B cell (primary cell): ENCODE data around the gene MCAM. TPM values are rescaled to one million over a fixed set of nuclear protein-coding genes. Genes with fewer than 3 reads are reported as not detected.
A peak's percentile ranks its signal among the peaks of the same experiment; 100 is the strongest.

Source experiments
- ATAC-seq: fragments of 200-7000 bp; cut with Tn5 transposase; one replicate; pipeline ENCODE4 v1.10.0; 2021; ENCODE audit warnings: low read depth, mild to moderate bottlenecking, moderate number of reproducible peaks, moderate library complexity
- CTCF ChIA-PET: fragments of 350-600 bp; sonication (Branson Sonifier 250); formaldehyde crosslinking; loops from one replicate; lab custom pipeline; 2021; ENCODE audit warnings: antibody characterized with exemption, inconsistent platforms; lab: Charles Lee
- POLR2A ChIA-PET: fragments of 350-600 bp; sonication (Branson Sonifier 250); formaldehyde crosslinking; loops from one replicate; lab custom pipeline; 2021; ENCODE audit warnings: antibody characterized with exemption; lab: Charles Lee
- DNase-seq: peaks from one replicate; pipeline ENCODE4 v3.0.0; 2013
- H2AFZ ChIP-seq: 2 replicates; pipeline ENCODE4 v1.6.1; 2012; ENCODE audit warnings: mild to moderate bottlenecking, low read depth, low read length; ENCODE audit not compliant: insufficient read depth, poor library complexity, severe bottlenecking
- H3K27ac ChIP-seq, 2 donors: 1 replicate in 1 of 2; 2 replicates in 1 of 2; pipeline ENCODE4 v1.5.1; 2012 to 2013; ENCODE audit warnings: low read length in 2 of 2, mild to moderate bottlenecking in 2 of 2, moderate library complexity in 1 of 2
- H3K27me3 ChIP-seq, 4 experiments: fragments of 200-600 bp in 1 of 4; sonication (generic) in 1 of 4; replicated peaks in 1 of 4; 1 replicate in 2 of 4; 2 replicates in 2 of 4; pipeline versions ENCODE4 v1.6.1 to v1.7.0; 2013 to 2016; ENCODE audit warnings: low read length in 3 of 4, mild to moderate bottlenecking in 2 of 4, mixed read lengths in 1 of 4, moderate library complexity in 1 of 4; ENCODE audit not compliant: insufficient read depth in 4 of 4, control insufficient read depth in 3 of 4; ENCODE audit errors: control extremely low read depth in 1 of 4
- H3K36me3 ChIP-seq, 2 experiments: replicated peaks in 1 of 2; 1 replicate in 1 of 2; 2 replicates in 1 of 2; pipeline versions ENCODE4 v1.6.1 to v1.7.1; 2013; ENCODE audit warnings: low read length in 1 of 2; ENCODE audit not compliant: insufficient read depth in 2 of 2, control insufficient read depth in 1 of 2; ENCODE audit errors: control extremely low read depth in 1 of 2, extremely low read depth in 1 of 2
- H3K4me1 ChIP-seq, 2 donors: fragments of 200-600 bp in 1 of 2; sonication (generic) in 1 of 2; 1 replicate in 1 of 2; 2 replicates in 1 of 2; pipeline versions ENCODE4 v1.5.1 to v1.6.1; 2013 to 2017; ENCODE audit warnings: low read length in 2 of 2; ENCODE audit not compliant: control insufficient read depth in 2 of 2, insufficient read depth in 2 of 2
- H3K4me2 ChIP-seq: replicated peaks from 2 replicates; pipeline ENCODE3; 2012; ENCODE audit warnings: mild to moderate bottlenecking, low read depth, low read length; ENCODE audit not compliant: poor library complexity, severe bottlenecking
- H3K4me3 ChIP-seq, 5 experiments: fragments of 200-600 bp in 1 of 5; sonication (generic) in 1 of 5; 1 replicate in 3 of 5; 2 replicates in 2 of 5; pipeline versions ENCODE4 v1.5.1 to v1.7.0; 2011 to 2016; ENCODE audit warnings: low read length in 4 of 5, mild to moderate bottlenecking in 4 of 5, low read depth in 2 of 5, control low read depth in 1 of 5, moderate library complexity in 1 of 5; ENCODE audit not compliant: insufficient read depth in 1 of 5; ENCODE audit errors: control extremely low read depth in 1 of 5, extremely low read depth in 1 of 5
- H3K79me2 ChIP-seq: fragments of 200-600 bp; sonication (generic); one replicate; pipeline ENCODE4 v1.6.0; 2016; ENCODE audit warnings: low read length; ENCODE audit not compliant: control insufficient read depth, insufficient read depth
- H3K9ac ChIP-seq: fragments of 200-600 bp; sonication (generic); 2 replicates; pipeline ENCODE4 v1.6.1; 2017; ENCODE audit warnings: mild to moderate bottlenecking, low read length, moderate library complexity
- H3K9me3 ChIP-seq, 3 donors: one replicate each; pipeline versions ENCODE4 v1.6.1 to v1.7.1; 2013; ENCODE audit warnings: low read length in 2 of 3; ENCODE audit not compliant: control insufficient read depth in 2 of 3, insufficient read depth in 1 of 3; ENCODE audit errors: control extremely low read depth in 1 of 3
- H4K20me1 ChIP-seq: 2 replicates; pipeline ENCODE4 v1.6.0; 2012; ENCODE audit warnings: mild to moderate bottlenecking, low read length; ENCODE audit not compliant: insufficient read depth, control insufficient read depth, poor library complexity, severe bottlenecking
- H3K27ac Mint-ChIP-seq: one replicate; pipeline ENCODE4 v1.8.0; 2021; ENCODE audit warnings: mixed read lengths
- H3K27me3 Mint-ChIP-seq: one replicate; pipeline ENCODE4 v1.8.0; 2021; ENCODE audit warnings: mixed read lengths
- H3K4me1 Mint-ChIP-seq: one replicate; pipeline ENCODE4 v1.8.0; 2021; ENCODE audit warnings: mixed read lengths
- H3K4me3 Mint-ChIP-seq: one replicate; pipeline ENCODE4 v1.8.0; 2021; ENCODE audit warnings: mixed read lengths
- H3K9me3 Mint-ChIP-seq: one replicate; pipeline ENCODE4 v1.8.0; 2022; ENCODE audit warnings: mixed read lengths; ENCODE audit not compliant: insufficient read depth
- CTCF ChIP-seq: fragments of 200-600 bp; IDR thresholded peaks from one replicate; pipeline ENCODE4 v1.8.0; 2022; ENCODE audit warnings: antibody characterized with exemption, mild to moderate bottlenecking
- EZH2 ChIP-seq: IDR thresholded peaks from 2 replicates; pipeline ENCODE4 v1.6.1; 2012; ENCODE audit warnings: borderline replicate concordance, low read depth, mild to moderate bottlenecking, moderate library complexity, low read length; ENCODE audit not compliant: insufficient read depth, poor library complexity, severe bottlenecking
- WGBS: methylation state at CpG from one replicate; pipeline ENCODE4 v1.1.5; 2013; ENCODE audit warnings: missing lambda C conversion rate; ENCODE audit not compliant: insufficient coverage; 5-methylcytosine and 5-hydroxymethylcytosine counted together
- intact Hi-C: fragments of 100-400 bp; cut with micrococcal nuclease; formaldehyde crosslinking; loops from one replicate; pipeline ENCODE4 v1.10.0; 2022
- polyA plus RNA-seq: library from polyadenylated mRNA; depleted of rRNA; stranded (reverse); fragments of >200 nt; gene quantifications from 2 replicates; pipeline ENCODE4 v1.2.3, GENCODE V29; 2012
- total RNA-seq, 2 donors: library from RNA; stranded (reverse); fragments of 120-200 nt in 1 of 2; gene quantifications; 1 replicate in 1 of 2; 2 replicates in 1 of 2; pipeline versions ENCODE4 v1.2.3 to v1.2.4, GENCODE V29; 2013 to 2022

Gene MCAM
- total and polyA plus RNA-seq, 2 donors (not counting 1 experiment from before 2014, with no cell fraction given): 0.42 to 1.1 TPM

GRCh38 chr11:119359365-119360214, 42.7 kb upstream of the MCAM start:
- TF ChIP-seq EZH2: no peak
- no peak for TF ChIP-seq CTCF
- Histone ChIP-seq H2AFZ (no peak overlapping the region), H3K4me2 (no peak overlapping the region), H3K9me3 (peaks cover 0 to 9% (median 0%) of the 10 kb centered on the region in 3 donors), H3K4me3 (no peak overlapping the region), H3K27ac (no peak overlapping the region), H4K20me1 (no peaks in the 10 kb centered on the region), H3K9ac (no peak overlapping the region), H3K27me3 (peaks cover 0 to 45% (median 20%) of the 10 kb centered on the region in 4 experiments), H3K4me1 (peaks cover 14 to 30% of the 10 kb centered on the region in 2 donors), H3K79me2 (no peaks in the 10 kb centered on the region), H3K36me3 (no peaks in the 10 kb centered on the region)
- ATAC-seq (no peak), DNase-seq (peak; percentile 42)
- Mint-ChIP-seq H3K27me3 (peaks cover 41% of the 10 kb centered on the region), H3K27ac (no peak overlapping the region), H3K4me1 (peaks cover 26% of the 10 kb centered on the region), H3K4me3 (no peak overlapping the region), H3K9me3 (no peaks in the 10 kb centered on the region)
- intact Hi-C loops: no loop called here
- 84% methylated on average over 9 of the region's 10 CpGs for WGBS
- CTCF ChIA-PET: no interaction called here
- POLR2A ChIA-PET: no interaction called here

- Mint-ChIP-seq H3K9me3 (no peaks in the 10 kb centered on the region), H3K27ac (no peak overlapping the region), H3K4me3 (peak overlapping the region; percentile 65), H3K27me3 (peaks cover 41% of the 10 kb centered on the region), H3K4me1 (peaks cover 16% of the 10 kb centered on the region)
- ATAC-seq: no peak
- no peaks in the 10 kb centered on the region for H3K9me3 ChIP-seq
- H3K4me1 ChIP-seq: peaks cover 3 to 17% of the 10 kb centered on the region in 2 donors
- H3K4me3 ChIP-seq: peak overlapping the region in 4 of 5 experiments; percentile 54 to 94 (median 70)
- peaks cover 0 to 39% (median 11%) of the 10 kb centered on the region in 4 experiments for H3K27me3 ChIP-seq
- no peaks in the 10 kb centered on the region for H3K36me3 ChIP-seq
- no peaks in the 10 kb centered on the region for H4K20me1 ChIP-seq
- no peak overlapping the region for H3K27ac ChIP-seq
- POLR2A ChIA-PET: no interaction called here
- no peak for DNase-seq
- no peaks in the 10 kb centered on the region for H3K79me2 ChIP-seq
- H3K9ac ChIP-seq: peak overlapping the region; percentile 85
- 67% methylated on average over 5 of the region's 13 CpGs for WGBS
- no peak for TF ChIP-seq CTCF
- TF ChIP-seq EZH2: no peak
- H2AFZ ChIP-seq: peak overlapping the region; percentile 99
- intact Hi-C loops: loop anchor here (2.0 kb wide), 1 partner anchor 22 kb away; the partner anchor contains the start of gene RNF26
- CTCF ChIA-PET: interaction anchor here (0.7 to 4.2 kb wide), 16 partner anchors 8 to 751 kb away, joined by 3 to 61 read pairs (median 10); partner anchors contain the start of genes C1QTNF5, MFRP and USP2
- peak overlapping the region; percentile 100 for H3K4me2 ChIP-seq
Measured at GRCh38 chr11:119357074-119357473, 40.1 kb upstream of the MCAM start.
